HEK293 (cell line): ENCODE data around the gene FLNC.

ENCODE experiments used
- CTCF ChIA-PET: fragments of 350-600 bp; formaldehyde crosslinking; extraction: SDS; loops from one replicate; lab custom pipeline; 2021; ENCODE audit warnings: antibody characterized with exemption; lab: Yijun Ruan, JAX
- POLR2A ChIA-PET: fragments of 300-600 bp; formaldehyde crosslinking; extraction: SDS; loops from one replicate; lab custom pipeline; 2020; ENCODE audit warnings: antibody characterized with exemption, inconsistent platforms; lab: Yijun Ruan, JAX
- H3K27ac ChIP-seq: fragments of 200-500 bp; sonication (Bioruptor generic); 2 replicates; pipeline ENCODE4 v1.5.1; 2014; ENCODE audit warnings: low read depth, low read length, control low read depth, inconsistent platforms; ENCODE audit errors: extremely low read depth
- H3K36me3 ChIP-seq, 2 experiments: fragments of 200-500 bp in 1 of 2; sonication (Bioruptor generic) in 1 of 2; 1 replicate in 1 of 2; 2 replicates in 1 of 2; pipeline ENCODE4 v1.5.1; 2014 to 2017; ENCODE audit warnings: inconsistent platforms in 2 of 2, low read length in 2 of 2; ENCODE audit not compliant: control insufficient read depth in 2 of 2, insufficient read depth in 1 of 2
- H3K4me1 ChIP-seq: fragments of 200-500 bp; sonication (Bioruptor generic); 2 replicates; pipeline ENCODE4 v1.5.1; 2014; ENCODE audit warnings: mild to moderate bottlenecking, low read length, inconsistent platforms; ENCODE audit not compliant: control insufficient read depth, insufficient read depth
- H3K4me3 ChIP-seq: 2 replicates; pipeline ENCODE4 v1.5.1; 2011; ENCODE audit warnings: low read depth, mild to moderate bottlenecking, control low read depth, low read length, moderate library complexity
- H3K9me3 ChIP-seq: fragments of 200-500 bp; sonication (Bioruptor generic); 2 replicates; pipeline ENCODE4 v1.5.1; 2014; ENCODE audit warnings: low read depth, low read length, inconsistent platforms; ENCODE audit not compliant: control insufficient read depth, insufficient read depth
- BCL11B ChIP-seq: fragments of 450-650 bp; formaldehyde crosslinking; IDR thresholded peaks from 2 replicates; pipeline ENCODE4 v1.5.1; 2016; ENCODE audit warnings: low read depth, missing biosample characterization, missing genetic modification characterization
- GLI4 ChIP-seq: fragments of 450-650 bp; formaldehyde crosslinking; IDR thresholded peaks from 2 replicates; pipeline ENCODE4 v1.5.1; 2016; ENCODE audit warnings: missing biosample characterization, missing genetic modification characterization
- GLIS1 ChIP-seq: fragments of 450-650 bp; formaldehyde crosslinking; IDR thresholded peaks from 2 replicates; pipeline ENCODE4 v1.5.1; 2016; ENCODE audit warnings: missing biosample characterization, missing genetic modification characterization
- KLF1 ChIP-seq: fragments of 450-650 bp; formaldehyde crosslinking; IDR thresholded peaks from 2 replicates; pipeline ENCODE4 v1.5.1; 2016; ENCODE audit warnings: missing biosample characterization, missing genetic modification characterization
- PRDM2 ChIP-seq: fragments of 450-650 bp; formaldehyde crosslinking; IDR thresholded peaks from 2 replicates; pipeline ENCODE4 v1.5.1; 2016; ENCODE audit warnings: missing biosample characterization, missing genetic modification characterization, borderline replicate concordance
- SCRT2 ChIP-seq: fragments of 450-650 bp; formaldehyde crosslinking; IDR thresholded peaks from 2 replicates; pipeline ENCODE4 v1.5.1; 2016; ENCODE audit warnings: missing biosample characterization, missing genetic modification characterization
- SP2 ChIP-seq: fragments of 450-650 bp; formaldehyde crosslinking; IDR thresholded peaks from 2 replicates; pipeline ENCODE4 v1.5.1; 2016; ENCODE audit warnings: missing biosample characterization, missing genetic modification characterization
- ZIC2 ChIP-seq: fragments of 450-650 bp; formaldehyde crosslinking; IDR thresholded peaks from 2 replicates; pipeline ENCODE4 v1.5.1; 2016; ENCODE audit warnings: missing biosample characterization, missing genetic modification characterization
- ZNF184 ChIP-seq: fragments of 450-650 bp; IDR thresholded peaks from 2 replicates; pipeline ENCODE4 v1.5.1; 2018; ENCODE audit warnings: missing biosample characterization, mild to moderate bottlenecking, missing genetic modification characterization
- ZNF223 ChIP-seq: fragments of 450-650 bp; formaldehyde crosslinking; IDR thresholded peaks from 2 replicates; pipeline ENCODE4 v1.5.1; 2016; ENCODE audit warnings: missing biosample characterization, missing genetic modification characterization
- ZNF239 ChIP-seq: fragments of 450-650 bp; formaldehyde crosslinking; IDR thresholded peaks from 2 replicates; pipeline ENCODE4 v1.5.1; 2016; ENCODE audit warnings: missing biosample characterization, missing genetic modification characterization
- ZNF302 ChIP-seq: fragments of 450-650 bp; formaldehyde crosslinking; IDR thresholded peaks from 2 replicates; pipeline ENCODE4 v1.5.1; 2016; ENCODE audit warnings: missing biosample characterization, missing genetic modification characterization, low read depth
- ZNF394 ChIP-seq: fragments of 450-650 bp; formaldehyde crosslinking; IDR thresholded peaks from 2 replicates; pipeline ENCODE4 v1.5.1; 2016; ENCODE audit warnings: missing biosample characterization, missing genetic modification characterization, mild to moderate bottlenecking, moderate library complexity, borderline replicate concordance
- ZNF404 ChIP-seq: fragments of 450-650 bp; formaldehyde crosslinking; IDR thresholded peaks from 2 replicates; pipeline ENCODE4 v1.5.1; 2017; ENCODE audit warnings: missing biosample characterization, missing genetic modification characterization
- ZNF416 ChIP-seq: fragments of 450-650 bp; formaldehyde crosslinking; IDR thresholded peaks from 2 replicates; pipeline ENCODE4 v1.5.1; 2016; ENCODE audit warnings: missing biosample characterization, missing genetic modification characterization
- ZNF433 ChIP-seq: fragments of 450-650 bp; formaldehyde crosslinking; IDR thresholded peaks from 2 replicates; pipeline ENCODE4 v1.5.1; 2016; ENCODE audit warnings: missing biosample characterization, missing genetic modification characterization, low read depth
- ZNF48 ChIP-seq: fragments of 450-650 bp; formaldehyde crosslinking; IDR thresholded peaks from 2 replicates; pipeline ENCODE4 v1.5.1; 2016; ENCODE audit warnings: missing biosample characterization, missing genetic modification characterization
- ZNF518A ChIP-seq: fragments of 450-650 bp; formaldehyde crosslinking; conservative IDR thresholded peaks from 2 replicates; pipeline ENCODE4 v1.5.1; 2016; ENCODE audit warnings: low read depth, missing biosample characterization, missing genetic modification characterization
- ZNF548 ChIP-seq: fragments of 450-650 bp; formaldehyde crosslinking; IDR thresholded peaks from 2 replicates; pipeline ENCODE4 v1.5.1; 2016; ENCODE audit warnings: missing biosample characterization, missing genetic modification characterization
- ZNF571 ChIP-seq: fragments of 450-650 bp; formaldehyde crosslinking; IDR thresholded peaks from 2 replicates; pipeline ENCODE4 v1.5.0; 2017; ENCODE audit warnings: missing biosample characterization, missing genetic modification characterization
- ZNF76 ChIP-seq: fragments of 450-650 bp; formaldehyde crosslinking; IDR thresholded peaks from 2 replicates; pipeline ENCODE4; 2016; ENCODE audit warnings: low read depth, missing biosample characterization, missing genetic modification characterization, borderline replicate concordance
- ZNF777 ChIP-seq: fragments of 450-650 bp; formaldehyde crosslinking; IDR thresholded peaks from 2 replicates; pipeline ENCODE4 v1.5.1; 2017; ENCODE audit warnings: missing biosample characterization, missing genetic modification characterization, borderline replicate concordance
- ZNF785 ChIP-seq: fragments of 450-650 bp; formaldehyde crosslinking; IDR thresholded peaks from 2 replicates; pipeline ENCODE4 v1.5.1; 2016; ENCODE audit warnings: missing biosample characterization, missing genetic modification characterization
- ZSCAN4 ChIP-seq: fragments of 450-650 bp; formaldehyde crosslinking; IDR thresholded peaks from 2 replicates; pipeline ENCODE4 v1.5.1; 2017; ENCODE audit warnings: missing biosample characterization, missing genetic modification characterization
- ZXDB ChIP-seq: fragments of 450-650 bp; formaldehyde crosslinking; IDR thresholded peaks from 2 replicates; pipeline ENCODE4 v1.5.1; 2016; ENCODE audit warnings: missing biosample characterization, missing genetic modification characterization

FLNC gene

GRCh38 chr7:128849156-128849515 is 18.9 kb downstream of the FLNC start:
- H3K4me3 ChIP-seq, result no peak overlapping the region
- ChIA-PET CTCF (interaction anchor here (1.2 kb wide), 1 partner anchor 34 kb away, joined by 4 read pairs; no protein-coding TSS in a partner anchor), POLR2A (interaction anchor here (0.7 kb wide), 1 partner anchor 12 kb away, joined by 3 read pairs; no protein-coding TSS in a partner anchor)
- H3K9me3 ChIP-seq, result no peaks in the 10 kb centered on the region
- no peak for TF ChIP-seq ZNF777
- no peak for TF ChIP-seq SP2
- TF ChIP-seq GLI4 (tag by site-specific recombination), result no peak
- TF ChIP-seq KLF1 (tag by site-specific recombination), result no peak
- no peak for TF ChIP-seq ZNF302 (tag by site-specific recombination)
- no peak for TF ChIP-seq ZNF394
- TF ChIP-seq ZNF571 (tag by site-specific recombination), result no peak
- TF ChIP-seq ZNF48, result no peak
- TF ChIP-seq ZNF416 (tag by site-specific recombination), result no peak
- TF ChIP-seq ZNF404 (tag by site-specific recombination), result no peak
- TF ChIP-seq SCRT2, result no peak
- no peak for TF ChIP-seq ZNF223 (tag by site-specific recombination)
- H3K4me1 ChIP-seq, result no peaks in the 10 kb centered on the region
- H3K36me3 ChIP-seq, result peaks cover 0 to 94% of the 10 kb centered on the region in 2 experiments; a peak in 1 of 3 replicates
- H3K27ac ChIP-seq, result no peak overlapping the region

GRCh38 chr7:128849804-128850490 is 19.7 kb downstream of the FLNC start:
- ChIA-PET POLR2A (no interaction called here), CTCF (interaction anchor here (1.2 kb wide), 1 partner anchor 33 kb away, joined by 4 read pairs; no protein-coding TSS in a partner anchor)
- H3K9me3 ChIP-seq, result no peaks in the 10 kb centered on the region
- no peak overlapping the region for H3K4me3 ChIP-seq
- no peaks in the 10 kb centered on the region for H3K4me1 ChIP-seq
- no peak overlapping the region for H3K27ac ChIP-seq
- peaks cover 0 to 94% of the 10 kb centered on the region in 2 experiments; a peak in 1 of 3 replicates for H3K36me3 ChIP-seq
- TF ChIP-seq ZNF518A (tag by site-specific recombination), result no peak
- no peak for TF ChIP-seq ZXDB
- no peak for TF ChIP-seq ZNF433 (tag by site-specific recombination)
- TF ChIP-seq ZIC2 (tag by site-specific recombination), result peak; percentile 87
- no peak for TF ChIP-seq ZNF239 (tag by site-specific recombination)
- no peak for TF ChIP-seq ZSCAN4 (tag by site-specific recombination)
- TF ChIP-seq GLIS1 (tag by site-specific recombination), result peak; percentile 18; the same call in 1 of the 2 replicates
- no peak for TF ChIP-seq ZNF548 (tag by site-specific recombination)
- TF ChIP-seq PRDM2 (tag by site-specific recombination), result no peak
- no peak for TF ChIP-seq ZNF76 (tag by site-specific recombination)
- TF ChIP-seq BCL11B, result no peak
- no peak for TF ChIP-seq ZNF785 (tag by site-specific recombination)
- no peak for TF ChIP-seq ZNF184
